Cardiac muscle cell (in vitro differentiated cells and primary cell): Measurements from ENCODE around the gene ASPRV1. TPM values are rescaled to one million over a fixed set of nuclear protein-coding genes. Genes with fewer than 3 reads are reported as not detected.

ENCODE experiments used
- DNase-seq, 2 donors: peaks; one replicate each; pipeline versions ENCODE4 v3.0.0 to v3.0.0-alpha.2; 2010 to 2017; ENCODE audit warnings: low read depth in 1 of 2, low spot score in 1 of 2
- H3K27ac ChIP-seq: fragments of 200-600 bp; sonication (generic); 2 replicates; pipeline ENCODE4 v1.5.1; 2016
- H3K27me3 ChIP-seq: fragments of 200-600 bp; sonication (generic); 2 replicates; pipeline ENCODE4 v1.6.0; 2016; ENCODE audit warnings: control low read depth
- H3K36me3 ChIP-seq: fragments of 200-600 bp; sonication (generic); 2 replicates; pipeline ENCODE4 v1.5.1; 2016; ENCODE audit warnings: control low read depth
- H3K4me1 ChIP-seq: fragments of 200-600 bp; sonication (generic); 2 replicates; pipeline ENCODE4 v1.8.1; 2017; ENCODE audit warnings: low read depth, mild to moderate bottlenecking, mixed run types
- H3K4me3 ChIP-seq: fragments of 200-600 bp; sonication (generic); 2 replicates; pipeline ENCODE4 v1.5.1; 2016; ENCODE audit warnings: mild to moderate bottlenecking
- H3K9me3 ChIP-seq: fragments of 200-600 bp; sonication (generic); 2 replicates; pipeline ENCODE4 v1.5.1; 2017; ENCODE audit warnings: low read depth, mild to moderate bottlenecking, control low read depth
- polyA plus RNA-seq: library from polyadenylated mRNA; unstranded; fragments of >200 nt; fragmentation: Nextera tagmentation; extraction: Ambion mirVana; gene quantifications from 2 replicates; pipeline ENCODE4 v1.2.1, GENCODE V29; 2016
- total RNA-seq: library from RNA; depleted of rRNA; stranded (reverse); fragments of >200 nt; gene quantifications from 2 replicates; pipeline ENCODE4 v1.2.3, GENCODE V29; 2016
- TF ChIP-seq, protein P1 (sequence below): IDR thresholded peaks from 2 replicates; pipeline ENCODE4 v1.5.1; 2012; ENCODE audit warnings: low read depth, mild to moderate bottlenecking, low read length

Gene ASPRV1
- total and polyA plus RNA-seq, 2 experiments from 2014 or later: 3.8 to 4.2 TPM

DNA sequence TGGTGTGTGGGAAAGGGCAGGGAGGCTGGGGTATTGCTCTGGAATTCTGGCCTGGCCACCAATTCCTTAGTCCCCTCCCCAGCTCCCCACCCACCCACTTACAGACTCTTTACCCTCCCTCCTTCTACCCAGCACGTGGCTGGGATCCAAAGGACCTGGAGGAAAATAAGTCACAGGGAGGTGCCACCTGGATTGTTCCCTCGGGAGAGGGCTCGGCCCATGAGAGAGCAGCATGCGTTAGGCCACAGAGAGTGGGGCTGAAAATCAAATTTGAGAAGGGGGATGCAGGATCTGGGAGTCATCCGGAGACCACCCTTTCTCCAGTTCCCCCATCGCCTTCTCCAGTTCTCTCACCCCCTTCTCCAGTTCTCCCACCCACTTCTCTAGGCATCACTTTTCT, 3.0 kb downstream of the ASPRV1 start:
- DNase-seq: no peak
- TF ChIP-seq, protein P1, sequence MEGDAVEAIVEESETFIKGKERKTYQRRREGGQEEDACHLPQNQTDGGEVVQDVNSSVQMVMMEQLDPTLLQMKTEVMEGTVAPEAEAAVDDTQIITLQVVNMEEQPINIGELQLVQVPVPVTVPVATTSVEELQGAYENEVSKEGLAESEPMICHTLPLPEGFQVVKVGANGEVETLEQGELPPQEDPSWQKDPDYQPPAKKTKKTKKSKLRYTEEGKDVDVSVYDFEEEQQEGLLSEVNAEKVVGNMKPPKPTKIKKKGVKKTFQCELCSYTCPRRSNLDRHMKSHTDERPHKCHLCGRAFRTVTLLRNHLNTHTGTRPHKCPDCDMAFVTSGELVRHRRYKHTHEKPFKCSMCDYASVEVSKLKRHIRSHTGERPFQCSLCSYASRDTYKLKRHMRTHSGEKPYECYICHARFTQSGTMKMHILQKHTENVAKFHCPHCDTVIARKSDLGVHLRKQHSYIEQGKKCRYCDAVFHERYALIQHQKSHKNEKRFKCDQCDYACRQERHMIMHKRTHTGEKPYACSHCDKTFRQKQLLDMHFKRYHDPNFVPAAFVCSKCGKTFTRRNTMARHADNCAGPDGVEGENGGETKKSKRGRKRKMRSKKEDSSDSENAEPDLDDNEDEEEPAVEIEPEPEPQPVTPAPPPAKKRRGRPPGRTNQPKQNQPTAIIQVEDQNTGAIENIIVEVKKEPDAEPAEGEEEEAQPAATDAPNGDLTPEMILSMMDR: no peak
- Histone ChIP-seq H3K9me3 (no peaks in the 10 kb centered on the region), H3K36me3 (no peaks in the 10 kb centered on the region), H3K27ac (no peak overlapping the region), H3K27me3 (no peaks in the 10 kb centered on the region), H3K4me1 (no peaks in the 10 kb centered on the region), H3K4me3 (no peak overlapping the region)

DNA sequence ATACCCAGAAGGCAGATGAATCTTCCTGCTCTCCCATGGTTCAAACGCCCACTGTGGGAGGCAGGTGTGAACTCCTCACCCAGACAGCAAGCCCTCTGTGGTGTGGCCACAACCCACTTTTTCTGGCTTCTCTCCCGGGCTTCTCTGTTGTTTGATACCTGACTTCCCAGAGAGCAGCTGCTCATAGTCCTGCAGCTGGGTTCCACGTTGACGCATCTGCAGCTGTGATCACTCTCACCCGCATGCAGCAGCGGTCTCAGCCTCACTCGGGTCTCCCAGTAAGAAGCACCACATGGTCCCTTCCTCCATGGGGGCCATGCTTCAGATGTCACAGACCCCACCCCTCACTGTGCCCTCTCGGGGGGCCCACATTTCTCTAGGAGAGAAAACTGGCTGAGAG, 3.5 kb downstream of the ASPRV1 start:
- Histone ChIP-seq H3K4me3 (no peak overlapping the region), H3K9me3 (no peaks in the 10 kb centered on the region), H3K27me3 (no peaks in the 10 kb centered on the region), H3K4me1 (no peaks in the 10 kb centered on the region), H3K27ac (no peak overlapping the region), H3K36me3 (no peaks in the 10 kb centered on the region)
- no peak for DNase-seq
- TF ChIP-seq, protein P1: no peak

DNA sequence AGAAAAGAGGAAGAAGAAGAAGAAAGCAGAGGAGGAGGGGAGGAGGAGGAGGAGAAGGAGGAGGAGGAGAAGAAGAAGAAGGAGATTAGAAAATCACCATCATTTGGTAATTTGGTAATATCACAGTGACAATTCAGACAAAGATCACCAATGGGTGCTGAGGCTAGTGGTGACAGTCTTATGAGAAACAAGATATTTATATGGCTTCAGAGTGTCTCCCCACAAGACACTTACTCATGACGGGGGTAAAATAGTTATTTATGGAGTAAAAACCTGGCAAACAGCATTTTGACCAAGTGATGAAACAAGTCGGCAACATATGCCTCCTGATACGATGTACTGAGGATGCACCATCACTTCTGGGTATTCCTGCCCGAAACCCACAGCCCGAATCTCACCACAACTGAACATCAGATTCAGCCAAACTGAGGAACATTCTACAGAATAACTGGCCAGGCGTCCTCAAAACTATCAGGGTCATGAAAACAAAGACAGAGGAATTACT, 4.9 kb downstream of the ASPRV1 start:
- no peaks in the 10 kb centered on the region for H3K4me1 ChIP-seq

DNA sequence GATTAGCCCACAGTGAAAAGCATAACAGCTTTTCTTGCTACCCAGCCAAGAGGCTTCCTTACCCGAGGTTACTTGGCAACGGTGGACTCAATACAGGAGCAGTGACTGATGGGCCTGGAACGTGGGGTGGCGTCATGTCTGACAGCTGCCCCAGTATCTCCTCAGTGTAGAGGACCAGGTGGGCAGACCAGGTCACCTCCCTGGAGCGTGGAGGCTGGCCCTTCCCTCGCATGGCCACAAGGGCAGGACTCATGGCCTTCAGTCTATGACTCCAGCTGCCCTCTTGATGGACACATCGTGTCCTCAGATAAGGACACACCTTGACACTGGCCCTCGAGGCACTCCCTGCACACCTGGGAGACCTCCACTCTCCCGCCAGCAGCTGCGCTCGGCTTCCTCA, 6.4 kb downstream of the ASPRV1 start:
- no peaks in the 10 kb centered on the region for H3K4me1 ChIP-seq

More for the DNA sequence above, 4.9 kb downstream of the ASPRV1 start:
- H3K27me3 ChIP-seq: no peaks in the 10 kb centered on the region
- no peaks in the 10 kb centered on the region for H3K9me3 ChIP-seq
- no peak overlapping the region for H3K27ac ChIP-seq
- no peaks in the 10 kb centered on the region for H3K36me3 ChIP-seq
- no peak overlapping the region for H3K4me3 ChIP-seq
- DNase-seq: no peak
- TF ChIP-seq, protein P1: no peak

DNA sequence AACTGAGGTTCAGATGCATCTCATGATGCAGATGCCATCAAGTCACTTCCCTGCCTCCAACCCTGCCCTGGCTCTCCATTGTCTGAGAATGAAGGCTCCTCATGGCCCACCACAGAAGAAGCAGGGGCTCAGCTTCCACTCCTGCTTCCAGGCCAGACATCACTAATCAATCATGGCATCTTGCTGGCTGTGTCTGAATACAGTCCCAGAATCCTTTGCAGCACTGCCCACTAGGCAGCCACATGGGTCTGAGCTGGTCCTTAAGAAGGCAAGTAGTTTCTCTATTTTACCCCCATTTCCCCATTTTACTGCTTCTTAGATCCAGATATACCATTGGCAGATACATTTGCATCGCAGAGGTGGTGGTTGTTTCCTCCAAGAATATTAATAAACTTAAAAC, 7.3 kb downstream of the ASPRV1 start:
- TF ChIP-seq, protein P1: no peak
- DNase-seq: no peak
- H3K4me3 ChIP-seq: no peak overlapping the region
- no peaks in the 10 kb centered on the region for H3K9me3 ChIP-seq
- no peaks in the 10 kb centered on the region for H3K27me3 ChIP-seq
- no peak overlapping the region for H3K27ac ChIP-seq
- no peaks in the 10 kb centered on the region for H3K36me3 ChIP-seq
- no peaks in the 10 kb centered on the region for H3K4me1 ChIP-seq

More for the DNA sequence above, 6.4 kb downstream of the ASPRV1 start:
- Histone ChIP-seq H3K4me3 (no peak overlapping the region), H3K36me3 (no peaks in the 10 kb centered on the region), H3K27me3 (no peaks in the 10 kb centered on the region), H3K9me3 (no peaks in the 10 kb centered on the region), H3K27ac (no peak overlapping the region)
- no peak for DNase-seq
- TF ChIP-seq, protein P1: no peak
